ENCODE results near the gene CDH23. TPM values are rescaled to one million over a fixed set of nuclear protein-coding genes. Genes with fewer than 3 reads are reported as not detected.

CDH23 gene
- total RNA-seq, 1 donor from 2014 or later: 4.5 TPM

DNA sequence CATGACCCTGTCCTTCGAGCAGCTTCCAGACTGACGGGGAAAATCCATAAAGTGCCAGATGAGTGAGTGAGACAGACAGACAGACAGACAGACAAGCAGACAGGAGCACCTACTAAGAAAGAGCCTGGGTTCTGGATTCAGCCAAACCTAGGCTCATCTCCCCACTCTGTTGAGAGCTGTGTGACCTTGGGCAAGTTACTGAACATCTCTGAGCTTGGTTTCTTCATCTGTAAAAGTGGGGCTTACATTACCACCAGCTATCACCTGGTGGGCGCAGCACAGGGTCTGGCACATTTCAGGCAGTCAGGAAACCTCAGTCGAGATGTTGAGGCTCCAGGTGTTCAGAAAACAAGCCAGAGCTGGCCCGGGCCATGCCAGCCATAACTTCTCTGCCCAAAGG is 285.3 kb downstream of the CDH23 start:
- Histone ChIP-seq H3K27ac (replicated peaks) (peak overlapping the region; percentile 84), H3K4me1 (peaks cover 74% of the 10 kb centered on the region), H3K9me3 (replicated peaks) (no peaks in the 10 kb centered on the region), H3K27me3 (ENCODE audit: low read depth) (peaks cover 2% of the 10 kb centered on the region), H3K4me3 (no peak overlapping the region), H3K36me3 (no peaks in the 10 kb centered on the region)
- intact Hi-C loops (cut with micrococcal nuclease): no loop called here
- TF ChIP-seq, protein P1, sequence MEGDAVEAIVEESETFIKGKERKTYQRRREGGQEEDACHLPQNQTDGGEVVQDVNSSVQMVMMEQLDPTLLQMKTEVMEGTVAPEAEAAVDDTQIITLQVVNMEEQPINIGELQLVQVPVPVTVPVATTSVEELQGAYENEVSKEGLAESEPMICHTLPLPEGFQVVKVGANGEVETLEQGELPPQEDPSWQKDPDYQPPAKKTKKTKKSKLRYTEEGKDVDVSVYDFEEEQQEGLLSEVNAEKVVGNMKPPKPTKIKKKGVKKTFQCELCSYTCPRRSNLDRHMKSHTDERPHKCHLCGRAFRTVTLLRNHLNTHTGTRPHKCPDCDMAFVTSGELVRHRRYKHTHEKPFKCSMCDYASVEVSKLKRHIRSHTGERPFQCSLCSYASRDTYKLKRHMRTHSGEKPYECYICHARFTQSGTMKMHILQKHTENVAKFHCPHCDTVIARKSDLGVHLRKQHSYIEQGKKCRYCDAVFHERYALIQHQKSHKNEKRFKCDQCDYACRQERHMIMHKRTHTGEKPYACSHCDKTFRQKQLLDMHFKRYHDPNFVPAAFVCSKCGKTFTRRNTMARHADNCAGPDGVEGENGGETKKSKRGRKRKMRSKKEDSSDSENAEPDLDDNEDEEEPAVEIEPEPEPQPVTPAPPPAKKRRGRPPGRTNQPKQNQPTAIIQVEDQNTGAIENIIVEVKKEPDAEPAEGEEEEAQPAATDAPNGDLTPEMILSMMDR (IDR thresholded peaks at IDR 0.05; ENCODE audit: borderline replicate concordance): no peak
- DNase-seq: no peak

DNA sequence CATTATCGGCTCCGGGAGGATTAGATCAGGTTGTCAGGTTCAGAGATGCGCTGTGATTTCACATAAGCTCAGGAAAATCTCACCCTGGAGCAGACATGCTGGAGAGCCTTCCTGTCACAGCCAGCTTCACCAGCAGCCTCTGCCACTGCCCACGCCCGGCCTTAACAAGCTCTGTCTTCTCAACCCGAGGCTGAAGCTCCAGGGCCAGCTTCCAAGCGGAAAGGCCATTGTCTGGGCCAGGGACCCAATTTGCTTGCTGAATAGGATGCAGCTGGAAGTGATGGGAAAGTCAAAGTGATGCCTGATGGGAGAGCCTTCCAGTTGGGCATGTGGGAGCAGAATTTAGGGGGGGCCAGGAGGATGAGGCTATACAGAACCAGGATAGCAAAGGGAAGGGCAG is 286.6 kb downstream of the CDH23 start:
- Histone ChIP-seq H3K36me3 (no peaks in the 10 kb centered on the region), H3K4me1 (peaks cover 73% of the 10 kb centered on the region), H3K27ac (replicated peaks) (peak overlapping the region; percentile 64), H3K9me3 (replicated peaks) (no peaks in the 10 kb centered on the region), H3K4me3 (no peak overlapping the region), H3K27me3 (ENCODE audit: low read depth) (peaks cover 2% of the 10 kb centered on the region)
- DNase-seq: no peak
- intact Hi-C loops (cut with micrococcal nuclease): no loop called here
- TF ChIP-seq, protein P1 (IDR thresholded peaks at IDR 0.05; ENCODE audit: borderline replicate concordance): no peak

DNA sequence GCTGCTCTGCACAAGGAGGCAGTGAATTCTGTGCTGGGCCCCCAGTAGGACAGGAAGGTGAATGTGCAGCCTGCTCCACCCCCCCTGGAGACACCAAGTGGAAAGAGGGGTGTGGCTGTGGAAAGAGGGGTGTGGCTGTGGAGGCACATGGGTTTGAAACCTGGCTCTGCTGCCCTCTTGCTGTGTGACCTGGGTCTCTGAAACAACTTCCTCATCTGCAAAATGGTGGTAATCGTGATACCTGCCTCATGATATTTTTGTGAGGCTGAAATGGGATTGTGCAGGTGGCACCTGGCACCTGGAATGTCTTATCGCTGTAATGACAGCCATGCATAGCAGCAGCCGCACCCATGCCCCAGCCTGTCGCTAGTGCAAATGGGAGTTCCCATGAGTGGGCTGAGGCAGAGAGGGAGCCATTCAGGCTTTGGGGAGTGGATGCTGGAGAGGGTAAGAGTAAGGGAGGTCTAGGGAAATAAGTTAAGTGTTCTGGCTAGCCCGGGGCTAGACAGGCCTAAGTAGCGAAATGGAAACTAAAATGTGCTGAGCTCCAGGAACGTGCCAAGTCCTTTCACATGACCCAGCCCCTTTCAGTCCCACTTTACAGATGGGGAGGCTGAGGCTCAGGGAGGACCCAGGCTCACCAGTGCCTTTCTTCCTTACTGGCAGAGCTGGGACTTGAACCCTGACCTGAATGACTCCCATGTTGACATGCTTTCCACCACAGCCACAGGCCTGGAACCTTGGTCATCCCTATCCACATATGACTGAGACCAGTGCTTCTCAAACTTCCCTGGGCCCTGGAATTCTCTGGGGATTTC is 287.8 kb downstream of the CDH23 start:
- H3K4me3 ChIP-seq: no peak overlapping the region
- no peaks in the 10 kb centered on the region for H3K27me3 ChIP-seq (ENCODE audit: low read depth)
- TF ChIP-seq, protein P1 (IDR thresholded peaks at IDR 0.05; ENCODE audit: borderline replicate concordance): no peak
- no peak for DNase-seq
- H3K36me3 ChIP-seq: no peaks in the 10 kb centered on the region
- H3K27ac ChIP-seq (replicated peaks): peak overlapping the region; percentile 64
- intact Hi-C loops (cut with micrococcal nuclease): no loop called here
- peaks cover 62% of the 10 kb centered on the region for H3K4me1 ChIP-seq
- H3K9me3 ChIP-seq (replicated peaks): no peaks in the 10 kb centered on the region

DNA sequence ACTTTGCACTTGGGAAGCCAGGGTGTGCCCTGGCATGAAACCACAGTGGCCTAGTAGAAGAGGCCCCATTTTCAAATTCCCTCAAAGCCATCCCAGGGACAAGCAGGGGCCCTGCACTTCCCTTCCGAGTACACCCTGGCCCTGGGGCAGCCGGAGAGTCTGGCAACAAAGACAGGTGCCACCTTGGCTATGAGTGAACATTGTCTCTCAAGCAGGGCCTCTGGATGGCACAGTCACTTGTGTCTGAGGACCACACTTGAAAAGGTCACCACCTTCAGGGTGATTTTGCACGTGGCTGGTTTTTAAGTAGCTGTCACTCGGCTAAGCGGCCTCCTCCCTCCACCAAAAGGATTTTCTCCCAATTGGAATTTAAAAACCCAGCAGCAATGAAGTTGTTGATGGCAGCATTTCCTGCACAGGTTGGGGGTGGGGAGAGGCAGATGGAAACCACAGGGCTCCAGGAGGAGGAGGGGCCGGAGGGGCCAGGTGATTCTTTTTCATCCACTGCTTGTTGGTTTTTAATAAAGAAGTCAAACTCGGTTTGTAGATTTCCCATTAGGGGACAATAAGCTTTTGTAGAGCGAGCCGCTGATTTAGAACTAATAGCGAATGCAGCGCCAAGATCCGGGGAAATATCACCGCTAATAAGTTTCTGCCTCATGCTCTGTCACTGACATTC is 289.0 kb downstream of the CDH23 start:
- Histone ChIP-seq H3K4me1 (peaks cover 52% of the 10 kb centered on the region), H3K27ac (replicated peaks) (no peak overlapping the region), H3K27me3 (ENCODE audit: low read depth) (no peaks in the 10 kb centered on the region), H3K9me3 (replicated peaks) (no peaks in the 10 kb centered on the region), H3K4me3 (no peak overlapping the region), H3K36me3 (no peaks in the 10 kb centered on the region)
- DNase-seq: no peak
- intact Hi-C loops (cut with micrococcal nuclease): no loop called here
- TF ChIP-seq, protein P1 (IDR thresholded peaks at IDR 0.05; ENCODE audit: borderline replicate concordance): no peak

- no peaks in the 10 kb centered on the region for H3K27me3 ChIP-seq (ENCODE audit: low read depth)
- intact Hi-C loops (cut with micrococcal nuclease): no loop called here
- H3K4me1 ChIP-seq: peaks cover 52% of the 10 kb centered on the region
- no peak overlapping the region for H3K4me3 ChIP-seq
- peaks cover 8% of the 10 kb centered on the region for H3K9me3 ChIP-seq (replicated peaks)
- no peaks in the 10 kb centered on the region for H3K36me3 ChIP-seq
- peak overlapping the region; percentile 16 for H3K27ac ChIP-seq (replicated peaks)
- TF ChIP-seq, protein P1 (IDR thresholded peaks at IDR 0.05; ENCODE audit: borderline replicate concordance): no peak
- no peak for DNase-seq
These were observed 290.4 kb downstream of the CDH23 start for GRCh38 chr10:71687077-71687476.
